ENCODE results near the gene GIT1.
A peak's percentile ranks its signal among the peaks of the same experiment; 100 is the strongest.

Gene GIT1

GRCh38 chr17:29586676-29587469 is 2.6 kb downstream of the GIT1 start:
- TF ChIP-seq POLR2AphosphoS5 (IDR thresholded peaks at IDR 0.05; ENCODE audit: low read depth) (no peak), SPI1 (IDR thresholded peaks at IDR 0.05; ENCODE audit: borderline replicate concordance, low read depth) (0 out of 2 replicates have a peak, but pooled peaks have one; percentile 16), GABPA (IDR thresholded peaks at IDR 0.05; ENCODE audit: low read depth) (no peak)
- TF ChIP-seq, protein P1, sequence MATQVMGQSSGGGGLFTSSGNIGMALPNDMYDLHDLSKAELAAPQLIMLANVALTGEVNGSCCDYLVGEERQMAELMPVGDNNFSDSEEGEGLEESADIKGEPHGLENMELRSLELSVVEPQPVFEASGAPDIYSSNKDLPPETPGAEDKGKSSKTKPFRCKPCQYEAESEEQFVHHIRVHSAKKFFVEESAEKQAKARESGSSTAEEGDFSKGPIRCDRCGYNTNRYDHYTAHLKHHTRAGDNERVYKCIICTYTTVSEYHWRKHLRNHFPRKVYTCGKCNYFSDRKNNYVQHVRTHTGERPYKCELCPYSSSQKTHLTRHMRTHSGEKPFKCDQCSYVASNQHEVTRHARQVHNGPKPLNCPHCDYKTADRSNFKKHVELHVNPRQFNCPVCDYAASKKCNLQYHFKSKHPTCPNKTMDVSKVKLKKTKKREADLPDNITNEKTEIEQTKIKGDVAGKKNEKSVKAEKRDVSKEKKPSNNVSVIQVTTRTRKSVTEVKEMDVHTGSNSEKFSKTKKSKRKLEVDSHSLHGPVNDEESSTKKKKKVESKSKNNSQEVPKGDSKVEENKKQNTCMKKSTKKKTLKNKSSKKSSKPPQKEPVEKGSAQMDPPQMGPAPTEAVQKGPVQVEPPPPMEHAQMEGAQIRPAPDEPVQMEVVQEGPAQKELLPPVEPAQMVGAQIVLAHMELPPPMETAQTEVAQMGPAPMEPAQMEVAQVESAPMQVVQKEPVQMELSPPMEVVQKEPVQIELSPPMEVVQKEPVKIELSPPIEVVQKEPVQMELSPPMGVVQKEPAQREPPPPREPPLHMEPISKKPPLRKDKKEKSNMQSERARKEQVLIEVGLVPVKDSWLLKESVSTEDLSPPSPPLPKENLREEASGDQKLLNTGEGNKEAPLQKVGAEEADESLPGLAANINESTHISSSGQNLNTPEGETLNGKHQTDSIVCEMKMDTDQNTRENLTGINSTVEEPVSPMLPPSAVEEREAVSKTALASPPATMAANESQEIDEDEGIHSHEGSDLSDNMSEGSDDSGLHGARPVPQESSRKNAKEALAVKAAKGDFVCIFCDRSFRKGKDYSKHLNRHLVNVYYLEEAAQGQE (IDR thresholded peaks at IDR 0.05; ENCODE audit: insufficient replicate concordance, low read depth): no peak

DNA sequence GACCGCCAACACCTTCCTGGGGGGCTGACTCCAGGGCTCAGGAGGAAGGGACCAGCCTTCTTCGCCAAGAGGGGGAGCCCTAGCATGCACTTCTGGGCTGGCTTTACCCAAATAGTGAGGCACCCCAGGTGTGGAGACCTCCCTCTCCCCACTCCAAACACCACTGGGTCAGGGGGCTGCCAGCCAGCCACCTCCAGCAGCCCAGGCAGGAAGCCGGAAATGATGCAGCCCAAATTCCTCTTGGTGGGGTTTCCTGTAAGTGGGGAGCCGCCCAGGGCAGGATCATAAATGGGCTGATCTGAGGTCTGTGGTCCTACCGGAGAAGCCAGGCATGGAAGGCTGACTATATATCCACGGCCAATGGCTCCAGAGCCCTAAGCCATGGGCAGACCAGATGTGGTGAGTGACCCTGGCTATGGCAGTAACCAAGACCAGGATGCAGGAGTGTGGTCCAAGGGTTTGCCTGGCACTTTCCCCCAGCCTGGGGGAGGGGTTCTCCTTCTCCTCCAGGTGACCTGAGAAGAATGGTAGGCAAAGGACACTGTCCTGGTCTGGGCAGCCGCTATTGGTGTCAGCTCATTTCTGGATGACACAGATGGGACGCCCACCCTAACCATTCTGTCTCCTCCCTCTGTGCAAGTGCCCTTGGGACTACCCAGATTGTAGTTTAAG is 4.2 kb downstream of the GIT1 start:
- Histone ChIP-seq H3K27me3 (ENCODE audit: insufficient read depth, poor library complexity, severe bottlenecking) (no peaks in the 10 kb centered on the region), H3K4me3 (replicated peaks; ENCODE audit: insufficient read depth, low read length) (no peak overlapping the region), H3K27ac (replicated peaks) (0 out of 2 replicates have a peak overlapping the region, but pooled peaks have one; percentile 2)
- no peak for DNase-seq (ENCODE audit: low read depth in 1 of 2, low spot score in 1 of 2)
- TF ChIP-seq SPI1 (IDR thresholded peaks at IDR 0.05; ENCODE audit: borderline replicate concordance, low read depth) (no peak), GABPA (IDR thresholded peaks at IDR 0.05; ENCODE audit: low read depth) (no peak), CTCF (IDR thresholded peaks at IDR 0.05; ENCODE audit: insufficient read depth, low read length) (peak; percentile 3)

More at GRCh38 chr17:29586676-29587469, 2.6 kb downstream of the GIT1 start:
- DNase-seq (ENCODE audit: low read depth in 1 of 2, low spot score in 1 of 2): peak in 1 of 2 experiments; percentile 36
- Histone ChIP-seq H3K27ac (replicated peaks) (no peak overlapping the region), H3K4me3 (replicated peaks; ENCODE audit: insufficient read depth, low read length) (no peak overlapping the region), H3K27me3 (ENCODE audit: insufficient read depth, poor library complexity, severe bottlenecking) (no peaks in the 10 kb centered on the region)

DNA sequence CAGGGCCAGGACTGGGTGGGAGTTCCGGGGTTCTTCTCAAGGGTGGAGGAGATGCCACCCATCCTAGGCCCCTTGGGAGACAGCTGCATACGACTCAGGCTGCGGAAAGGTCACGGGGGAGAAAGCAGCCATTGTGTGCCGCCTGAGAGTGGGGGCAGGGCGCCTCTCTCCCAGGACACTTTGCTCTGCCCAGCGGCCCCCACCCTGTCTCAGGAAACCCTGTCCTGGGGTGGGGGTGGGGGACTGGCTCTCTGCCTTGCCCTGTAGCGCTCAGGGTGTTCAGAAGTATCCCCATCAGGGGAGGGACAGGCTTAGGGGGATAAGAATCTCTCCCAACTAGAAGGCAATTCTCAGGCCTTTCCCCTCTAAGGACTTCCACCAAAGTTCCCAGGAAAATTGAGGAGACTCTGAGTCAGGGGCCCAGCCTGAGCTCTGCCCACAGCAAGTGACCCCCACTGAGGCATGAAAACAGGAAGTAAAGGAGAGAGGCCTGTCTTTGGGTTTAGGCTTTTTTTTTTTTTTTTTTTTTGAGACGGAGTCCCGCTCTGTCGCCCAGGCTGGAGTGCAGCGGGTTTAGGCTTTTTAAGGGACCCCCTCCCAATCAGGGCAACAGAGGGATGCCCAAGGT is 4.9 kb downstream of the GIT1 start:
- DNase-seq (ENCODE audit: low read depth in 1 of 2, low spot score in 1 of 2): no peak
- no peak overlapping the region for H3K4me3 ChIP-seq (replicated peaks; ENCODE audit: insufficient read depth, low read length)
- no peak overlapping the region for H3K27ac ChIP-seq (replicated peaks)
- no peaks in the 10 kb centered on the region for H3K27me3 ChIP-seq (ENCODE audit: insufficient read depth, poor library complexity, severe bottlenecking)
- no peak for TF ChIP-seq POLR2AphosphoS5 (IDR thresholded peaks at IDR 0.05; ENCODE audit: low read depth)
- TF ChIP-seq, protein P1 (IDR thresholded peaks at IDR 0.05; ENCODE audit: insufficient replicate concordance, low read depth): no peak
- no peak for TF ChIP-seq CTCF (IDR thresholded peaks at IDR 0.05; ENCODE audit: insufficient read depth, low read length)
- no peak for TF ChIP-seq GABPA (IDR thresholded peaks at IDR 0.05; ENCODE audit: low read depth)
- no peak for TF ChIP-seq SPI1 (IDR thresholded peaks at IDR 0.05; ENCODE audit: borderline replicate concordance, low read depth)
